ENCODE data around the gene FBXO9.
"Not testable (repeated sequence)": the region's sequence is repeated elsewhere in the genome, so short reads cannot be mapped to it uniquely, and the experiment has no call there.

Gene FBXO9

DNA sequence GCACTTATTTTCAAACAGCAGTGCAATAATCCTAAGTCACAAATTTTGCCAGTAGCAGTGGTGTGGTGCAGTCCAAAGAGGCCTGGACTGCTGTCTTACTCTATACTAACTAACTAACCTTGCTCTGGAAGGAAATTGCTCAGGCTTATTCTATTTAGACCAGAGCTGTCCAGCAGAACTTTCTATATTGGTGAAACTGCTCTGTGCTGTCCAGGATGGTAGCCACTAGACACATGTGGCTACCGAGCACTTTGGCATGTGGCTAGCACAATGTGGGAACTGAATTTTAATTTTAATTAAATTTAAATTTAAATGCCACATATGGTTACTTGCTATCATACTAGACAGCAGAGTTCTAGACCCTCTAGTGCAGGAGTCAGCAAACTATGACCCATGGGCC, 27.1 kb upstream of the FBXO9 start:
- Mint-ChIP-seq H3K4me3 (no peak overlapping the region), H3K27ac (no peak overlapping the region), H3K4me1 (ENCODE audit: low read depth) (no peaks in the 10 kb centered on the region), H3K9me3 (no peaks in the 10 kb centered on the region), H3K27me3 (ENCODE audit: low read depth) (no peaks in the 10 kb centered on the region), H3K36me3 (ENCODE audit: low read depth) (peaks cover 31% of the 10 kb centered on the region)

DNA sequence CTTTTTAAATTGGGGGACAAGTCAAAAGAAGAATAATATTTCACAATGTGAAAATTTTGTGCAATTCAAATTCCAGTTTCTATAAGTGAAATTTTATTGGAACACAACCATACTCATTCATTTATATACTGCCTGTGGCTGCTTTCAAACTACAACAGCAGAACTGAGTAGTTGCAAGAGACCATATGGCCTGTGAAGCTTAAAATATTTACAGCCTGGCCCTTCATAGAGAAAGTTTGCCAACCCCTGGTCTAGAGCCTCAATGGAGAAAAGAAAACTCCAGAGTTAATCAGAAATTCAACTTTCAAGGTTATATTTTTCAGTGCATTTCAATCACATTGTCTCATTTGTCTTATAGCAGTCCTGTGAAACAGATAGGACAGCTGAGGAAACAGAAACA, 26.6 kb upstream of the FBXO9 start:
- H3K36me3 Mint-ChIP-seq (ENCODE audit: low read depth) = peaks cover 31% of the 10 kb centered on the region
- no peaks in the 10 kb centered on the region for H3K27me3 Mint-ChIP-seq (ENCODE audit: low read depth)
- no peaks in the 10 kb centered on the region for H3K9me3 Mint-ChIP-seq
- no peaks in the 10 kb centered on the region for H3K4me1 Mint-ChIP-seq (ENCODE audit: low read depth)
- no peak overlapping the region for H3K27ac Mint-ChIP-seq
- no peak overlapping the region for H3K4me3 Mint-ChIP-seq

DNA sequence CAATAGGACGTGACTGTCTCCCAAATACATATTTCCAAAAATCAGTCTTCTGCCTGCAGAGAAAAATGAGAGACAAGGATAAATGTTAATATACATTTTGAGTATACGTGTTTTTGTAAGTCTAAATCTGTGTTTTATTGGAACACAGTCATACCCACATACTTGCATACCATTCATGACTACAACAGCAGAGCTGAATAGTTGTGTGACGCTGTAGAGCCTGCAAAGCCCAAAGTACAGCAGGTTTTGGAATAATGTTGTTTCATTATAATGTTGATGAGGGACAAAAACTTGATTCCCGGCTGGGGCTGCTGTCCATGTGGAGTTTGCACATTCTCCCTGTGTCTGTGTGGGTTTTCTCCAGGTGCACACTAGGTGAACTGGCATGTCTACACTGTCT, 23.8 kb upstream of the FBXO9 start:
- H3K27me3 Mint-ChIP-seq (ENCODE audit: low read depth) = no peaks in the 10 kb centered on the region
- no peak overlapping the region for H3K27ac Mint-ChIP-seq
- H3K4me3 Mint-ChIP-seq = no peak overlapping the region
- H3K36me3 Mint-ChIP-seq (ENCODE audit: low read depth) = peaks cover 22% of the 10 kb centered on the region
- no peaks in the 10 kb centered on the region for H3K9me3 Mint-ChIP-seq
- no peaks in the 10 kb centered on the region for H3K4me1 Mint-ChIP-seq (ENCODE audit: low read depth)

DNA sequence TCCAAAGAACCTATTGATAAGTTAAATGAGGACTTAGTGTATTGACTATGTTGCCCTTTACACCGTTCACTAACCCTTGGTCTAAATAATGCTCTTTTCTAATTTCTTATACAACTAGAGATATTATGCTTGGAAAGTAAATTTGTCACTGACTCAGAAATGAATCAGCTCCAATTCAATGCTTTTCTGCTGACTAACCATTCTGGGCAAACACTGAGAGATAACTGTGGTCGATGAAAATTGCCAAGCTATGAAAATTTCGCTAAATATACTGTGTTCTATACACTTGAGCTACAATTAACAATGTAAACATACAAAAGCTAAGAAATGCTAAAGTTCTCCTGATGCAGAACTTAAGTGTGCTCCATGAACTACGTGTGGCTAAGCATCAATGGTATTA, 23.1 kb upstream of the FBXO9 start:
- H3K27me3 Mint-ChIP-seq (ENCODE audit: low read depth) = no peaks in the 10 kb centered on the region
- H3K27ac Mint-ChIP-seq = no peak overlapping the region
- H3K4me3 Mint-ChIP-seq = no peak overlapping the region
- peaks cover 2% of the 10 kb centered on the region for H3K4me1 Mint-ChIP-seq (ENCODE audit: low read depth)
- no peaks in the 10 kb centered on the region for H3K9me3 Mint-ChIP-seq
- peaks cover 22% of the 10 kb centered on the region for H3K36me3 Mint-ChIP-seq (ENCODE audit: low read depth)

DNA sequence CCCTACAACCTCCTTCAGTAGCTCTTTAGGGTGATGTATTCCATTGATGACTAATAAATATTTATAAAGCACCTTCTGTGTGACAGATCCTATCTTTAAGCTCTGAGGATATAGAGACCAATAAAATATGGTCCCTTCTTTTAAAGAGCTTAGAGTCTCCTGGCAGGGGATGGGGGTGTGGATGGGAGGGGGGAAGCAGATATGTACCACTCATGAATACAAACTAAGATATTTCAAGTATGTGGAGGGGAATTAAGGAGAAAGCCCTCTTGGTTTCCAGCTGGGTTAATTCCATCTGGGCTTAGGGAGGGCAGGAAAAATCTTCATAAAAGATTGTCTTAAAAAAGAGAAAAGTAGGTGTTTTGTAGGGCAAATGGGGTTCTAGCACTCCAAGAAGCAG, 21.6 kb upstream of the FBXO9 start:
- no peaks in the 10 kb centered on the region for H3K27me3 Mint-ChIP-seq (ENCODE audit: low read depth)
- H3K36me3 Mint-ChIP-seq (ENCODE audit: low read depth) = peaks cover 24% of the 10 kb centered on the region
- H3K9me3 Mint-ChIP-seq = no peaks in the 10 kb centered on the region
- no peak overlapping the region for H3K4me3 Mint-ChIP-seq
- no peak overlapping the region for H3K27ac Mint-ChIP-seq
- H3K4me1 Mint-ChIP-seq (ENCODE audit: low read depth) = peaks cover 14% of the 10 kb centered on the region

DNA sequence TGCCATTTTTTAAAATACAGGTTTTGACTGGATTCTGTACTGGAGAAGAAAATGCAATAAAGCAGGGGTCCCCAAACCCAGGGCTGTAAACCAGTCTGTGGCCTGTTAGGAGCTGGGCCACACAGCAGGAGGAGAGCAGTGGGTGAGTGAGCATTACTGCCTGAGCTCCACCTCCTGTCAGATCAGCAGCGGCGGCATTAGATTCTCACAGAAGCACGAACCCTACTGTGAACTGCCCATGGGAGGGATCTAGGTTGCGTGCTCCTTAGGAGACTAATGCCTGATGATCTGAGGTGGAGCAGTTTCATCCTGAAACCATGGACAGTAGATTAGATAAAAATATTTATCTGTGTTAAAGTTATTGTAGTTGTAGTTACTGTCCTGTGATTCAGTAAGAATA, 21.1 kb upstream of the FBXO9 start:
- Mint-ChIP-seq H3K4me1 (ENCODE audit: low read depth) (peaks cover 17% of the 10 kb centered on the region), H3K27me3 (ENCODE audit: low read depth) (no peaks in the 10 kb centered on the region), H3K4me3 (no peak overlapping the region), H3K9me3 (no peaks in the 10 kb centered on the region), H3K27ac (no peak overlapping the region), H3K36me3 (ENCODE audit: low read depth) (peaks cover 23% of the 10 kb centered on the region)

DNA sequence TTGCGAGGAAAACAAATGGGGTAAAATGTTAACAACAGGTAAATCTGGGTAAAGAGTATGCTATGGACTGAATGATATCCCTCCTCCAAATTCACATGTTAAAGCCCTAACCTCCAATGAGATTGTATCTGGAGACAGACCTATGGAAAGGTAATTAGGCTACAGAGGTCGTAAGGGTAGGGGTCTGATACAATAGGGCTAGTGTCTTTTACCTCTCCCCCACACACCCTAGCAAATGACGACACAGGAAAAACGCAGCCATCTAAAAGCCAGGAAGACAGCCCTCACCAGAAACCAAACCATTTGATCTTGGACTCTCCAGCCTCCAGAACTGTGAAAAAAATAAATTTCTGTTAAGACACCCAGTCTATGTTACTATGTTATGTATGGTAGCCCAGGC, 20.6 kb upstream of the FBXO9 start:
- Mint-ChIP-seq H3K27me3 (ENCODE audit: low read depth) (no peaks in the 10 kb centered on the region), H3K4me3 (no peak overlapping the region), H3K27ac (no peak overlapping the region), H3K36me3 (ENCODE audit: low read depth) (peaks cover 18% of the 10 kb centered on the region), H3K9me3 (no peaks in the 10 kb centered on the region), H3K4me1 (ENCODE audit: low read depth) (peaks cover 20% of the 10 kb centered on the region)

DNA sequence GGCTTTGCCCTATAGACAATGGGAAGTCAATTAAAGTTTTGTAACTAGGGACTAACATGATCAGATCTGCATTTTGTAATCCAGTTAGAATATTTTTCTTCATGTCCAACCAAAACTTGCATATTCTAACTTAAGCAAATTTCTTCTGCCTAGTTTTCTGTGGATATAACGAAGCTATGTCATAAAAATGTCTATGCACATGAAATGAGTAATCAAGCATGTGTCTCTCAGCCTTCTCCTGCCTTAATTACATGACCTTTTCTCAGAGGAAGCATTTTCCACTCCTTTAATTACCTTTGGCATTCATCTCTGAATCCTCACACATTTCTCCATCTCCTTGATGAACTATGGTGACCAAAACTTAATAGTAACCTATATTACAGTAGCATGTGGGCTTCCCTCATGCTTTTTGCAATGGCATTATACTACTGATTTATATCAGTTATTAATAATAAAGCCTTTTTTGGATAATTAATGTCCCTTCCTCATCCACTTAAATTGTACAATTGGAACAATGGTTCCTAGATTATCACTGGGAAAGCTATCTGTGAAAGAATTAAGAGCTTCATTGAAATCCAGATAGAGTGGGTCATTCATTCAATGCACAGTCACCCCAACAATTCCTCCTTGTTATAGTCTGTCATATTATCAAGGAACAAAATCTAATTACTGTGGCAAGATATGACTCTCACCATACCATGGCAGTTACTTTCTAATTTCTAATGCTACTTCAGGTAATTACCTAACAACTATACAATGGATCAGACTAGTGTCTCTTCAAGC, 19.1 kb upstream of the FBXO9 start:
- no peaks in the 10 kb centered on the region for H3K9me3 Mint-ChIP-seq
- H3K27ac Mint-ChIP-seq = no peak overlapping the region
- peaks cover 20% of the 10 kb centered on the region for H3K4me1 Mint-ChIP-seq (ENCODE audit: low read depth)
- H3K27me3 Mint-ChIP-seq (ENCODE audit: low read depth) = no peaks in the 10 kb centered on the region
- H3K36me3 Mint-ChIP-seq (ENCODE audit: low read depth) = peaks cover 4% of the 10 kb centered on the region
- H3K4me3 Mint-ChIP-seq = no peak overlapping the region

DNA sequence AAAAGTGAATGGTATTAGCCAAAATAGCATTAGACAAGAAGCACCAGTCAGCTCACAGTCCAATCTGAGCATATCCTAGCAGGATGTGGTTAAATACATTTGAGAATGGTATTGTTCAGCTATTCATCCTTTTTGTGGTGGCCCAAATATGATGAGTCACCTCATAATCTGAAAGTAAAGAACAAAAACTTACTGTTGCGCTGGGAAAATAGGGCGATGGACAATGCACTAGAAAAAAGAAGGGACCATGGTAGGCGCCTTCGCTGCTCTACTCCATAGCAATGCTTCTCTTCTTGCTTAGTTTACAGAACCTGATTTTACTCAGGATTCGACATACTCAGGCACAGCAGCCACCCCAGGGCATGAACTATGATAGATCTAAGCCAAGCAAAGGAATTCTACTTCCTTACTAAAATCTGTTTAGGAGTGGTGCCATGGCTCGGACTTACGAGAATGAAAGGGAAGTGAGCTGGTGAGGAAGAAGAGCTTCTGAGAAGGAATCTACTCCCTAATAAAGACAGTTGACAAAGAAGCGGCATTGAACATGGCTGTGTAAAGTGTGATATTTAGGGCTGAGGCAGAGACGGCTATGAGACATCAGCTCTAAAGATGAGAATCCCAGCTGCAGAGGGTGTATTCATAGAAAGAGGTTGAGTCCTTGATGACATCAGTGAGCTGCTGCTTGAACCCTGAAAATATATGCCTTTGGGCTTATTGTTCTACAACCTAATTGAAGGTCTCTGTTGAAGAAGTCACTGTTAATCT, 16.6 kb upstream of the FBXO9 start:
- Mint-ChIP-seq H3K36me3 (ENCODE audit: low read depth) (peaks cover 9% of the 10 kb centered on the region), H3K27me3 (ENCODE audit: low read depth) (no peaks in the 10 kb centered on the region), H3K9me3 (no peaks in the 10 kb centered on the region), H3K4me1 (ENCODE audit: low read depth) (peaks cover 20% of the 10 kb centered on the region), H3K27ac (peak overlapping the region; percentile 65), H3K4me3 (peak overlapping the region; percentile 36)

DNA sequence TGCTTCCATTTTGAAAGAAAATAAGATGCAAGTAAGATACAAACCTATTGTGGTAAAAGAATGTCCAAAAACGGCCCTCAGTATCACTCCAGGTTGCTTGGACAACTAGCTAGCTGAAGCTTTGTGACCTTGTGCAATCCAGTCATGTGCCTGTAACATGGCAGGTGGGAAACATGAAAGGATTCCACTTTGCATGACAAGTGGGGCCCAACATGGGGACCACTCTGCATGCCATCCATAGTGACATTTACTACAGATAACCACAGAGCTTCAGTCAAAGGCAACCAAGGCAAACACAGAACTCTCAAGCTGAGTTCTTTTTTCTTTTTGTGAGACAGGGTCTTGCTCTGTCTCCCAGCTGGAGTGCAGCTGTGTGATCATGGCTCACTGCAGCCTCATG, 15.8 kb upstream of the FBXO9 start:
- Mint-ChIP-seq H3K9me3 (no peaks in the 10 kb centered on the region), H3K27me3 (ENCODE audit: low read depth) (no peaks in the 10 kb centered on the region), H3K36me3 (ENCODE audit: low read depth) (peaks cover 11% of the 10 kb centered on the region), H3K27ac (no peak overlapping the region), H3K4me3 (no peak overlapping the region), H3K4me1 (ENCODE audit: low read depth) (peaks cover 20% of the 10 kb centered on the region)

DNA sequence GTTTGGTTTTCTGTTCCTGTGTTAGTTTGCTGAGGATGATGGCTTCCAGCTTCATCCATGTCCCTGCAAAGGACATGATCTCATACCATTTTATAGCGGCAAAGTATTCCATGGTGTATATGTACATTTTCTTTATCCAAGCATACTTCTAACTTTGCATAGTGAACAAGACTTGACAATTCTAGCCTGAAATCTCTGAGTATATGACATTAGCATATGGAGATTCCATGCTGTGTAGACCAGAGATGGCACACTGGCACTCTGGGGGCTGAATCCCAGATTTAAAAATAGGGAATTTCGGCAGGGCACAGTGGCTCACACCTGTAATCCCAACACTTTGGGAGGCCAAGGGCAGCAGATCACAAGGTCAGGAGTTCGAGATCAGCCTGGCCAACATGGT, 13.1 kb upstream of the FBXO9 start:
- H3K27ac Mint-ChIP-seq; H3K9me3 Mint-ChIP-seq; H3K4me3 Mint-ChIP-seq; H3K27me3 Mint-ChIP-seq (ENCODE audit: low read depth): not testable (repeated sequence)
- peaks cover 23% of the 10 kb centered on the region for H3K4me1 Mint-ChIP-seq (ENCODE audit: low read depth)
- H3K36me3 Mint-ChIP-seq (ENCODE audit: low read depth) = peaks cover 11% of the 10 kb centered on the region

DNA sequence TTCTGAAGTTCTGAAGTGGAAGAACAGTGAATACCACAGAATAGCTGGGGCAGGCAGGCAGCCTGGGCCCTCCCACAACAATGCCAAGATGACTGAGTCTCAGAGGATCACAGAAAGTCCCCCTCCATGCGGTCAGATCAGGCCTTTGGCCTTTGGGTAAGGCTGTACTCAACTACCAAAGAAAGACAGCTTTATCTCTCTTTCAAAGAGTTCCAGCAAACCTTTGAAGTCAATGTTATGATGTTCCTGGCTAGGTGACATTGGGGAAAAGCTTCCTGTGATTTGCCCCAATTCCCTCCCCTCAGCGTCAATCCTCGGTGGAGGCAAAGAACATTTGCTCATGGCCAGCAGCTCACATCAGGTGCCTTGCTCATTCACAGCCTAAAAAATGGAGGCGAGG, 10.7 kb upstream of the FBXO9 start:
- Mint-ChIP-seq H3K27ac (no peak overlapping the region), H3K27me3 (ENCODE audit: low read depth) (no peaks in the 10 kb centered on the region), H3K4me3 (no peak overlapping the region), H3K36me3 (ENCODE audit: low read depth) (peaks cover 8% of the 10 kb centered on the region), H3K9me3 (no peaks in the 10 kb centered on the region), H3K4me1 (ENCODE audit: low read depth) (peaks cover 18% of the 10 kb centered on the region)

DNA sequence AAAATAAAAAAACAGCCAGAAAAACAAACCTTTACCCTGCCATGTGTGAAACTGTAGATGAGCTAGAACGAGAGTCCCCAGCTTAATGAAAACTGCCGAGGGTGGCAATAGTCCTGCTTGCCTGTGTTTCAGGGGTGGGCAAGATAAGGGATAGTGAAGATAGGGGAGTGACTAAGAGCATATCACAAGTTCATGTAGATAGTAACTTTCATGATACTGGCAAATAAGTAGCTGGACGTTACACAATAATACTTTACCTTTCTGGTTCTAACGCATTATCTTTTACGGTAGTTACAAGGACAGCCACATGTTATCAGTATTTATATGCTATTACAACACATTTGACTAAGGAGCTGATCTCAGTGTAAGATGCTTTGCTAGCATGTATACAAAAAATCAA, 9.3 kb upstream of the FBXO9 start:
- H3K4me1 Mint-ChIP-seq (ENCODE audit: low read depth) = peaks cover 30% of the 10 kb centered on the region
- H3K4me3 Mint-ChIP-seq = no peak overlapping the region
- H3K27ac Mint-ChIP-seq = no peak overlapping the region
- no peaks in the 10 kb centered on the region for H3K9me3 Mint-ChIP-seq
- H3K36me3 Mint-ChIP-seq (ENCODE audit: low read depth) = peaks cover 12% of the 10 kb centered on the region
- no peaks in the 10 kb centered on the region for H3K27me3 Mint-ChIP-seq (ENCODE audit: low read depth)

DNA sequence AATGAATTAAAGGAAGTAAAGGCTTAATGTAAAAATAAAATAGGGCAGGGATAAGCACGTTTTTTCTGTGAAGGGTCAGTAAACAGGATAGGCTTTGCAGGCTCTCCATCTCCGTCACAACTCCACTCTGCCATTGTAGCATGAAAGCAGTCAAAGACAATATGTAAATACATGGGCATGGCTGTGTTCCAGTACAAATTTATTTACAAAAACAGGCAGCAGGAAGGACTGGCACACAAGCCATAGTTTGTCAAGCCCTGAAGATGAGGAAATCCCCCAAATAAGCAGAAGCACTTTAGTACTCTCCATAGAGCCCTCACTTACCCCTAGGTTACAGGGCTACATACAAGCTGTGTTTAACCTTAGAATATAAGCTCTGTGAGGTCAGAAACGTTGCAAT, 8.9 kb upstream of the FBXO9 start:
- Mint-ChIP-seq H3K36me3 (ENCODE audit: low read depth) (peaks cover 12% of the 10 kb centered on the region), H3K27ac (no peak overlapping the region), H3K9me3 (no peaks in the 10 kb centered on the region), H3K4me1 (ENCODE audit: low read depth) (peaks cover 34% of the 10 kb centered on the region), H3K4me3 (no peak overlapping the region), H3K27me3 (ENCODE audit: low read depth) (no peaks in the 10 kb centered on the region)

DNA sequence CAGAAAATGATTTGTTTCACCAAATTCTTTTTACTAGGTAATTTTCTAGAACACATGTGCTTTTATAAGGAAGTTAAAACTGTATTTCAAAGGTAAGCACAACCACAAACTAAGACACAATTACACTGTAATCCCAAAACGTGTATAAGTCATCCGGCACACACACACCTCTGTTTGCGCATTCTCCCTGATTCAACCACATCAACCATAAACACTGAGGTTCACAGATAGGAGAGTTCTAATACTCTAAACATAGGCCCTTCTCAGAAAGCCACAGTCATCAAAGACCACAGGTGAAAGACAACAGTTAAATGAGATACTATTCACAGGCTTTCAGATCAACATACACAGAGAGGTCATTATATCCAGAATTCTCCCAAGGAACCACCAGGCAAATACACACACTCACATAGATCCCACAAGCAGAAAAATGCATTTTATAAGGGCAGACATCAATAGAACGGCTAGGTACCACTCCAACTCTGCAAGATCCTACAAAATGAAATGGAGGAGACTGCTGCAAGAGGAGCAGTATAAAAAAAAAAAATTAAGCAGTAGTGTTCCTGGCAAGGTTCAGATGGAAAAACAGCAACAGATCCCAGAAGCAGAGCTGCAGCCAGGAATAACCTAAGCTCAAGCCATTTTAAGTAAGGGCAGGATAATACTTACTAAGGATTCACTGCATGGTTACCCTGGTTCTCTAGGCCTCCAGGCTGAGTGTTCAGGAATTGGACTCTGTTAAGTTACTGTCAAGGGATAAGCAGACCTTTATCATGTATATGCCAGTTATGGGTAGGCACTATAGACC, 6.6 kb upstream of the FBXO9 start:
- Mint-ChIP-seq H3K4me3 (peak overlapping the region; percentile 5), H3K27me3 (ENCODE audit: low read depth) (no peaks in the 10 kb centered on the region), H3K9me3 (no peaks in the 10 kb centered on the region), H3K27ac (no peak overlapping the region), H3K36me3 (ENCODE audit: low read depth) (peaks cover 6% of the 10 kb centered on the region), H3K4me1 (ENCODE audit: low read depth) (peaks cover 42% of the 10 kb centered on the region)

Measured in T-helper 1 cell treated with Interleukin-12 subunit alpha and Interleukin-12 subunit beta and Interleukin-4 antibody, amounts not matched to agents 30 μg/mL and 1 μg/mL, for 36 hours (primary cell).